Measurements from ENCODE around the gene EVA1B. TPM values are rescaled to one million over a fixed set of nuclear protein-coding genes. Genes with fewer than 3 reads are reported as not detected.
A peak's percentile ranks its signal among the peaks of the same experiment; 100 is the strongest.

EVA1B gene
- total and polyA plus RNA-seq, 2 donors (not counting 3 experiments of a cell fraction or from before 2014, with no cell fraction given): 64.7 to 132 TPM

- Histone ChIP-seq H3K27me3 (ENCODE audit: control insufficient read depth in 2 of 2, insufficient read depth in 2 of 2, low read length in 2 of 2) (no peaks in the 10 kb centered on the region), H3K9me1 (replicated peaks; ENCODE audit: control insufficient read depth, extremely low read depth, insufficient read depth, low read length) (no peaks in the 10 kb centered on the region), H3K4me3 (replicated peaks in 1 of 3; ENCODE audit: insufficient read depth in 1 of 3, low read depth in 1 of 3, low read length in 3 of 3) (no peak overlapping the region), H3K4me1 (ENCODE audit: control insufficient read depth, extremely low read depth, insufficient read depth, low read length) (peaks cover 30% of the 10 kb centered on the region), H3K27ac (ENCODE audit: insufficient read depth, low read depth, low read length) (no peak overlapping the region), H3K4me2 (ENCODE audit: insufficient read depth, low read length) (no peak overlapping the region), H3K9ac (replicated peaks; ENCODE audit: extremely low read depth, insufficient read depth, low read length) (no peak overlapping the region), H3K9me3 (replicated peaks; ENCODE audit: control insufficient read depth, insufficient read depth, low read length) (no peaks in the 10 kb centered on the region), H4K20me1 (replicated peaks; ENCODE audit: control insufficient read depth, extremely low read depth, insufficient read depth, low read length) (no peaks in the 10 kb centered on the region), H3K36me3 (ENCODE audit: control insufficient read depth in 2 of 2, extremely low read depth in 1 of 2, insufficient read depth in 2 of 2, low read length in 2 of 2) (peaks cover 26 to 31% of the 10 kb centered on the region in 2 experiments), H2AFZ (ENCODE audit: low read depth, low read length) (no peak overlapping the region), H3K79me2 (ENCODE audit: control insufficient read depth, insufficient read depth, low read length) (peaks cover 11% of the 10 kb centered on the region)
- FAIRE-seq (no peak), DNase-seq (ENCODE audit: low read depth, low spot score) (no peak)
- CTCF ChIA-PET: interaction anchor here (1.1 kb wide), 1 partner anchor 10 kb away, joined by 3 read pairs; no protein-coding TSS in a partner anchor
- BruUV-seq (replicated peaks): no TSS peak
- dilution Hi-C loops (cut with MboI; ENCODE audit: extremely low pct_ligation_motif_present, low sequenced_read_pairs): no loop called here
- TF ChIP-seq JUN (IDR thresholded peaks at IDR 0.05; ENCODE audit: borderline replicate concordance, insufficient read depth, insufficient read length, low read depth): no peak
- intact Hi-C loops (cut with micrococcal nuclease): loop anchor here (5.0 kb wide), 1 partner anchor 157 kb away; the partner anchor contains the start of gene TRAPPC3
- POLR2A ChIA-PET: interaction anchor here (0.7 kb wide), 1 partner anchor 57 kb away, joined by 6 read pairs; no protein-coding TSS in a partner anchor
Observed at GRCh38 chr1:36303650-36304360, 19.6 kb downstream of the EVA1B start.

- no peak overlapping the region for H3K9ac ChIP-seq (replicated peaks; ENCODE audit: extremely low read depth, insufficient read depth, low read length)
- dilution Hi-C loops (cut with MboI; ENCODE audit: extremely low pct_ligation_motif_present, low sequenced_read_pairs): no loop called here
Observed at GRCh38 chr1:36303244-36303643, 20.2 kb downstream of the EVA1B start.

More at GRCh38 chr1:36303244-36303643, 20.2 kb downstream of the EVA1B start:
- ChIA-PET CTCF (interaction anchor here (1.1 kb wide), 1 partner anchor 9 kb away, joined by 3 read pairs; no protein-coding TSS in a partner anchor), POLR2A (no interaction called here)
- Histone ChIP-seq H3K4me1 (ENCODE audit: control insufficient read depth, extremely low read depth, insufficient read depth, low read length) (peaks cover 30% of the 10 kb centered on the region), H3K9me1 (replicated peaks; ENCODE audit: control insufficient read depth, extremely low read depth, insufficient read depth, low read length) (no peaks in the 10 kb centered on the region), H3K4me2 (ENCODE audit: insufficient read depth, low read length) (no peak overlapping the region), H3K79me2 (ENCODE audit: control insufficient read depth, insufficient read depth, low read length) (peaks cover 11% of the 10 kb centered on the region), H3K9me3 (replicated peaks; ENCODE audit: control insufficient read depth, insufficient read depth, low read length) (no peaks in the 10 kb centered on the region), H2AFZ (ENCODE audit: low read depth, low read length) (no peak overlapping the region), H3K27ac (ENCODE audit: insufficient read depth, low read depth, low read length) (no peak overlapping the region), H3K36me3 (ENCODE audit: control insufficient read depth in 2 of 2, extremely low read depth in 1 of 2, insufficient read depth in 2 of 2, low read length in 2 of 2) (peaks cover 29 to 35% of the 10 kb centered on the region in 2 experiments), H3K27me3 (ENCODE audit: control insufficient read depth in 2 of 2, insufficient read depth in 2 of 2, low read length in 2 of 2) (no peaks in the 10 kb centered on the region), H3K4me3 (replicated peaks in 1 of 3; ENCODE audit: insufficient read depth in 1 of 3, low read depth in 1 of 3, low read length in 3 of 3) (no peak overlapping the region), H4K20me1 (replicated peaks; ENCODE audit: control insufficient read depth, extremely low read depth, insufficient read depth, low read length) (no peaks in the 10 kb centered on the region)
- TF ChIP-seq JUN (IDR thresholded peaks at IDR 0.05; ENCODE audit: borderline replicate concordance, insufficient read depth, insufficient read length, low read depth) (no peak), CTCF (IDR thresholded peaks at IDR 0.05; ENCODE audit: extremely low read depth in 1 of 2, insufficient read depth in 1 of 2, low read depth in 1 of 2, low read length in 2 of 2) (no peak), POLR2A (IDR thresholded peaks at IDR 0.05; ENCODE audit: low read depth, low read length) (no peak), EZH2 (IDR thresholded peaks at IDR 0.05; ENCODE audit: borderline replicate concordance, low read depth, low read length, severe bottlenecking) (no peak), POLR2AphosphoS5 (IDR thresholded peaks at IDR 0.05; ENCODE audit: insufficient read depth, low read depth, low read length) (no peak), MAX (IDR thresholded peaks at IDR 0.05; ENCODE audit: insufficient read depth, insufficient read length) (no peak), FOS (IDR thresholded peaks at IDR 0.05; ENCODE audit: borderline replicate concordance, insufficient read depth, low read length) (no peak), MYC (IDR thresholded peaks at IDR 0.05; ENCODE audit: low read depth, low read length) (no peak), GATA2 (IDR thresholded peaks at IDR 0.05; ENCODE audit: insufficient read depth, insufficient read length, low read depth, low read length) (no peak)
- peak; percentile 4 for FAIRE-seq
- intact Hi-C loops (cut with micrococcal nuclease): loop anchor here (5.0 kb wide), 1 partner anchor 156 kb away; the partner anchor contains the start of gene TRAPPC3
- no TSS peak for BruUV-seq (replicated peaks)
- DNase-seq (ENCODE audit: low read depth, low spot score): no peak

All from endothelial cell of umbilical vein (primary cell).